Astrocyte of the hippocampus (primary cell): ENCODE results near the gene DUOXA1.

Source experiments
- DNase-seq: peaks from one replicate; pipeline ENCODE4 v3.0.0; 2011; ENCODE audit warnings: low read depth, low spot score

Gene DUOXA1

GRCh38 chr15:45129651-45130129 is at the start of gene DUOXA1, which contains the start of gene DUOX1:
Gene DUOXA1 (minus strand): TSS chr15:45129879. CDS start chr15:45123014, 6,865 bp downstream.
Gene DUOX1 (plus strand): TSS chr15:45129994. CDS start chr15:45131967, 1,973 bp downstream.
- DNase-seq: peak; percentile 35

GRCh38 chr15:45177285-45177684 is 47.6 kb upstream of the DUOXA1 start:
- no peak for DNase-seq

- no peak for DNase-seq
These were observed 44.9 kb upstream of the DUOXA1 start for GRCh38 chr15:45174577-45174976.

- no peak for DNase-seq
These were observed 44.4 kb upstream of the DUOXA1 start for GRCh38 chr15:45174069-45174468.

- DNase-seq: no peak
These were observed 42.2 kb upstream of the DUOXA1 start for GRCh38 chr15:45171912-45172311.

GRCh38 chr15:45169608-45170480 is 40.2 kb upstream of the DUOXA1 start:
- no peak for DNase-seq

- no peak for DNase-seq
These were observed 39.3 kb upstream of the DUOXA1 start for GRCh38 chr15:45168751-45169551.

- no peak for DNase-seq
These were observed 38.6 kb upstream of the DUOXA1 start for GRCh38 chr15:45168286-45168685.

- no peak for DNase-seq
These were observed 38.0 kb upstream of the DUOXA1 start for GRCh38 chr15:45167631-45168205.

GRCh38 chr15:45166834-45167630 is 37.4 kb upstream of the DUOXA1 start:
- peak; percentile 90 for DNase-seq

GRCh38 chr15:45165536-45165935 is 35.9 kb upstream of the DUOXA1 start:
- DNase-seq: no peak

- DNase-seq: no peak
These were observed 35.2 kb upstream of the DUOXA1 start for GRCh38 chr15:45164914-45165313.

- DNase-seq: no peak
These were observed 33.8 kb upstream of the DUOXA1 start for GRCh38 chr15:45163508-45163856.

GRCh38 chr15:45162771-45163507 is 33.3 kb upstream of the DUOXA1 start:
- DNase-seq: peak; percentile 93

GRCh38 chr15:45161666-45162065 is 32.0 kb upstream of the DUOXA1 start:
- no peak for DNase-seq

- peak; percentile 94 for DNase-seq
These were observed 28.3 kb upstream of the DUOXA1 start for GRCh38 chr15:45157974-45158373.

GRCh38 chr15:45156744-45157455 is 27.2 kb upstream of the DUOXA1 start:
- peak; percentile 52 for DNase-seq

GRCh38 chr15:45155739-45156138 is 26.1 kb upstream of the DUOXA1 start:
- no peak for DNase-seq

GRCh38 chr15:45151998-45152828 is 22.5 kb upstream of the DUOXA1 start:
- DNase-seq: no peak
